HG02981 (cell line): ENCODE measurements around the gene NTNG1.

ENCODE experiments used
- ATAC-seq: cut with Tn5 transposase; IDR thresholded peaks from one replicate; pipeline ENCODE4 v1.9.1; 2021; ENCODE audit warnings: mild to moderate bottlenecking, moderate library complexity; ENCODE audit not compliant: unreplicated experiment

NTNG1 gene

DNA sequence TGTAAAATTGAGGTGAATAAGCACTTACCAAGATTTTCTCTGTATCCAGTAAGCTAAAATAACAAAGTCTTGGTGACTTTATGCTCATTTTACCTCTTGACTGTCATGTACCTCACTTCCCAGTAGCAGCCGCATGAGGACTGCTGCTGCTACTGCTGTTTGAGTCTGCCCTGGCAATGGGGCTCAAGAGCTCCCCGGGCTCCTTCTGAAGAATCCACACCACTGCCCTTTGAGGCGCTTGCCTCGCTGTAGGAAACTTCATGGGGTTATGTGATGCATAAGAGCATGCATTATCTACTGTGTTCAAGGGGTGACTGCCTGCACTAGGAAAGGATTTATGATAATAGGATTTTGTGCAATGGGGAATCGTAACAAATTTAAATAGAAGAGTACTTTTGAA lies 113.5 kb downstream of the NTNG1 start:
- no peak for ATAC-seq

DNA sequence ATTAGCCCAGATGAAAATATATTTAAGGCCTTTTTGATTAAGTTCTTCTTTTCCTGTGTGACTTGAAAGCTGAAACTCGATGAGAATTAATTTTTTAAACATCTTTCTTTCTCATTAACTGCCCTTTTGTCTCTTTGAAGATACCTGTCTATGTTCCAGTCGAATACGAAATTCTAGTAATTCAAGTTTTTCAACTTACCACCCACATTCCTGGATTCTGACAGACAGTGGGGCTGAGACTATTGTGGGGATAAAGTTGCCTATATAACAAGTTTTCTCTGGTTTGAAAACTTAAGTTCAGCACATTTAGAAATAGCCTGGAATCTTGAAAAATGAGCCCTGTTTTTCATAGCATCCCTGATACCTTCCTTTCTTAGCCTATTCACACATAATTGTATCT lies 114.6 kb downstream of the NTNG1 start:
- ATAC-seq, result no peak

DNA sequence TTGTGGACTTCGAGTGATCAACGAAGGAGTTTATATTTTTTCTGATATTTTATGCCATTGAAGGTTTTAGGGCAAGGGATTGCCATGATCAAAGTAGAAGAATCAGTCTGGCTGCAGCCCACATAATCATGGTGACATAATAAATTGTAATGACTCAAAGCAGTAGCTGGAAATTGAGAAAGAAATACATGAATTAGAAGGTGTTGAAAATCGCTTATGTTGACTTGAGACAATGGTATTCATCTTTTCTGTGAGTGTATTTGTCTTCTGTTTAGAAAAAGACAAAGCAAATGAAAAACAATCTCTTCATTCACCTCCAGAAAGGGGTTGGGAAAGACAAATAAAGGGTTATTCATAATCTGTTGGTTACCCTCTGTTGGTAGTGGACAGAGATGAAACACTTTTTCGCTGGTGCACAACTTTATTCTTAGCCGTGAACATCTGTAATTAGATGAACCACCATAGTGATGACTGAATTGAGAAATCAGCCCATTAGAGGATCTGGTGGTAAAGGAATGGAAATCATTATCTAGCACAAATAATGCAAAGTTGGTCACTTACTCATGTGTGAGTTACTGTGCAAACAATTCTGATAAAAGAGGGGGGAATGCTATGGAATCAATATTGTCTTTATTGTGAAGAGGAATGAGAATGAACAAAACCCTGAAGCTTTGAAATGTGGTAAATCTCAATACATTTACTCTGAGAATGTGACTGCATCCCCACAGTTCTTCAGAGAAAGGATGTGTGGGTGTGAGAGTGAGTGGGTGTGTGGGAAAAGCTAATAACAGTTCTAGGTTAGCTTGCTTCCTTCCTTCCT lies 121.8 kb downstream of the NTNG1 start:
- no peak for ATAC-seq

DNA sequence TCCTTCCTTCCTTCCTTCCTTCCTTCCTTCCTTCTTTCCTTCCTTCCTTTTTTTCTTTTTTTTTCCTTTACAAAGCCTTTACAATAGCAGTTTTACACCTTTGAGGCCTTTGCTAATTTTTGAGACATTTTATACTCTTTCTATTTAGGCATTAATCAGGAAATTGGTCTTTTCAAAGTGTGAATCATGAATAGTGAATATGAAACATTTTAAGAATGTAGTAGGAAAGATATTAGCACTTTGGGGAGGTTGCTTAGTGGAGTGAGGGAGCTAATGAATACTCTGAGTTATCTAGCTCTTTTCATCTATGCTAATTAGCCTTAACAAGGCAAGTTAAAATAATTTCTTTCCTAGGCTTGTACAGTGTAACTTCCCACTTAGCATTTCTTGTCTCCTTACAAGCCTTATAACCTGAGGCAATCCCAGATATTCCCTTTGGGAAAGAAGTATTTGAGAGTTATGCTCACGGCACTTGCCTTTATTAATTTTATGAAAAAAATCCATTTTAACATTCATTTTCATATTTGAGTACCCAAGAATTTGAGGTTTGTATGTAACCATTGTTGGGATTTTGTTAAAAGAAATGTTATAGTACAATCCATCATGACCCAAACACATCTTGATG lies 122.6 kb downstream of the NTNG1 start:
- ATAC-seq, result no peak

DNA sequence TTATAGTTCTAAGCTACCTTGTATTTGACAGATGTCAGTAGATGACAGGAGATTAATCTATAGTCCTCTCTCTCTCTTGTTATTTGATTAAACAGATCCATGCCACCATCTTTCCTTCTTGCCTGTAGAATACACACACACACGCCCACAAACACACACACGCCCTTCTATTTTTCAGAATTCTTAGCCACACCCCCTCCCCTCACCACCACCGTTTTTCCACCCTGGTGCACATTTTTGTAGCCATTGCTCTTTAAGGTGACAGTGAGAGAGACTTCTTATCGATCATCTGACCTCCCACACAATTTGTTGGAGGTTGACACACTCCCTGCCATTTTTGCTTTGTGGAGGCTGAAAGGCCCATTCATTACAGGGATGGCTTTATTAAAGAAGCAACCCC lies 123.2 kb downstream of the NTNG1 start:
- no peak for ATAC-seq

DNA sequence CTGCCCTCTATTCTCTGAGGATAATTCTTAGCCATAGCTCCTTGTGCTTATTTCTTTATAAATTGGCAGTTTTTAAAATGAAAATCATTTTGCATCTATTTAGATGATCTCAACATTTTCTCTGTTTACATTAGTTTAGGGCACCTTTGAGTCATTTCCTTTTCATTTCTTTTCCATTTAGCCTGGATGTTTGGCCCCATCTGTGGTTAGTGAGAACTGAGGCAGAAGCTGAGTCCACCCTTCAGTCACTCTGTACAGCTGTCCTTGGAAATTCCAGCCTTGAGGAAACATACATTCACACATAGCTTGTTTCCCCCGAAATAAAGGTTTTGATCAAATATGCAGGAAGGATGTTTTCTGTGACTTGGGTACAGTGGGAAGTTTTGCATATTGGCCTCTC lies 123.7 kb downstream of the NTNG1 start:
- no peak for ATAC-seq

DNA sequence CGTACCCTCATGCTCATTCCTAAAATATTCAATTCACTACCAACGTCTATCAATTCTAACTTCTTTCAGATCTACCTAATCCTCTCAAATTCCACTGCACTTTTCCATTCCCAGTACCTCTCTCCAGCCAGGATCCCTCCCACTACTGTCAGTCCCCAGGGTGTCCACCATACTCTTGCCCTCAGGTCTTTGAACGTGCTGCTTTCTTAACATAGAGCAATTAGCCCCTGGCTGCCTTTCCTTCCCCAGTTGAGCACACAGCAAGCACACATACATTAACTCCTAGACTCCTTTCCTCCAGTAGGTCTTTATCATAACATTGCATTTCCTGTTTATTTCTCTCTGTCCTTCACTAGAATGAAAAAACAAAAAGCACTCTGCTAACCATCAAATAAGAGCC lies 126.7 kb downstream of the NTNG1 start:
- no peak for ATAC-seq

DNA sequence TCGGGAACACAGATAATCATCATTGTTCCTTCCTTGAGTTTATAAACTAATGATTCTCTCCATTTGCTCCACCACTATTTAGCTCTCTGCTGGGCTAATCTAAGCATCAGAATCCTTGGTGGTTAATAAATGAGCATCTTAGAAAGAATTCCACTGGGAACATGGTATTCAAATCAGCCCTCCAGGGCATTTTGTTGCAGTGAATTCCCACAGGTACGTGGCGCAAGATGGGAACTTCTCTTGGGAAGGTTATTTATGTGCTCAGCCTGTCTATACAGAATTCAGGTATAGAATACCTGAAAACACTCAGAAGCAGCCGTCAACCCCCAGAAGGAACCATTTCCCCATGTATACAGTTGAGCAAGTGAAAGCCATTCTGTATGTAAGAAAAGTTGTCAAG lies 131.5 kb downstream of the NTNG1 start:
- ATAC-seq, result no peak

DNA sequence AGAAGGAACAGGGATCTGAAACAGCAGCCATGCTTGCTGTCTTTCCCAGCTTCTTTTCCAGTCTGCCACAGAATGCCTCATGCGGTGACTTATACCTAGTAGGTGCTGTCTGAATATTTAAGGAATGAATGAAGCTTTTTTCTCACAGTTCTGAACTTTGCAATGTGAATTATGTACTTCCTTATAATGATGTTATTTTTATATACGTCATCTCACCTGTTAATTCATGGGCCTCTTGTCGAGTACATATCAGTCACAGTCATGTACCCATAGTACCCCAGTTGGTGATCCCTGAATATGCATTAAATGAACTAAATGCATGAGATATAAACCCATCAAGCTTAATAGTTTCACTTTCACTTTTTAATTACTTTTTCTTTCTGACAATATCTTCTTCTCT lies 132.7 kb downstream of the NTNG1 start:
- no peak for ATAC-seq

DNA sequence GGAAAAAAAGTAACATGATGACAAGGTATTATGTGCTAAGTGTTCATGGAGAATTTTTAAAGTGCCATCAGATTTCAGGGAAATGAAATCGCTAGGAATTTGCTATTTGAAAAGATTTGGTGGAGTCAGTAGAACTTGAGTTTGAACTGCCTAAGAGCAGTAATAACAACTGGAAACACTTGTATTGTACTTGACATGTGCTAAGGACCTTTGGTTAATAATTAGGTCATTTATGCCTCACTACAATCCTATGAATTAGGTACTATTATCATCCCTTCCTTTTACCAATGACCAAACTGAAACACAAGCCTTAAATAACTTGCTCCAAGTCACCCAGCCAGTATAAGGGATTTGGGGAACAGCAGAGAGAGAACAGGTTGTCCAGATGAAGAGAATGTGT lies 133.4 kb downstream of the NTNG1 start:
- ATAC-seq, result no peak

DNA sequence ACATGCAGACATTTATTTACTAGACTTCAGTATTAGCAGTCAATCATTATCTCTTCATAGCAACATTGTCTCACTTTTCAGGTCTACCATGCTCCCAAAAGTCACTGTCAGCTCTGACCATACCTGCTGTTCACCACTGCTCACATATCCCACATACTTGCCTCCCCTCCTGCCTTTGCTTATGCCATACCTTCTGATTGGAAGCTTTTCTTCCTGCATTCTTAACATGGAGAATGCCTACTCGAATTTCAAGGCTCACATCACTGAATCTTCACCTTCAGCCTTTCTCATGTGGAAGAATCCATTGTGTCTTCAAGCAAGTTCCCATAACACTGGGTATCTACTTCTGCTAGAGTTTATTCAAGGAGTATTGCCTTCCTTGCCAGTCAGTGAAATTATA lies 135.4 kb downstream of the NTNG1 start:
- no peak for ATAC-seq

DNA sequence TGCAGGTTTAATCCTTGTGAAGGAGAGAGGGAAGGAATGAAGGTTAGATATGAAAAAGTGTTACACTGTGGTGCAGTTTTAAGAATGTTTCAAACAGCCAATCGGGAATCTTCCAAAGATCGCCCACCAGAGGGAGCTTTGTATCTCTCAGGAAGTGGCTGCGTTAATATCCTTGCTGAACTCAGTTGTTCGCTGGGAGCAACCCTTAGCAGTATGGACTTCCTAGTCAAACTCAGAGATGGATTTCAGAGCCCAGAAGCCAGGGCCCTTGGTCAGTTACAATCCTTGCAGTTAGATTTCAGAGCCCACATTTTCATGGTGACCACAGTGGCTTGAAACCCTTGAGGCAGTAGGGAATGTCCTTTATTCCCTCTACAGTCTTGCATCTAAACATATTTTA lies 136.2 kb downstream of the NTNG1 start:
- ATAC-seq, result no peak

DNA sequence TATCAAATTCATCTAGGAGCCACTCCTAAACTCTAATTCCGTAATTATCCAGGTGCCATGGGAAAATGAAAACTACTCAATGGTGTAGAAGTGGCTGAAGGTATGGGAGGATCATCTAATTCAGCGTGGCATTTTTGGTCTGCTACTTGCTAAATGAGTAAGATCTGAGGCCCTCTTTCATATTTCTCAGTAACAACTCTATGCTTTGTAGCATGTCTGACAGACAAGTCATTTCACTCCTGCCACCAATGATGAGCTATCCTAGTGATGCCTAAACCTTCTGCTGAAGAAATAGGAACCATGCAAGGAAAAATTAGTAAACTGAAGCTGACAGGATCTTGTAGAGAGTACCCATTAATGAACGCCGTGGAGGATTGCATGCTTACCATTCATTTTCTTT lies 145.3 kb downstream of the NTNG1 start:
- no peak for ATAC-seq

DNA sequence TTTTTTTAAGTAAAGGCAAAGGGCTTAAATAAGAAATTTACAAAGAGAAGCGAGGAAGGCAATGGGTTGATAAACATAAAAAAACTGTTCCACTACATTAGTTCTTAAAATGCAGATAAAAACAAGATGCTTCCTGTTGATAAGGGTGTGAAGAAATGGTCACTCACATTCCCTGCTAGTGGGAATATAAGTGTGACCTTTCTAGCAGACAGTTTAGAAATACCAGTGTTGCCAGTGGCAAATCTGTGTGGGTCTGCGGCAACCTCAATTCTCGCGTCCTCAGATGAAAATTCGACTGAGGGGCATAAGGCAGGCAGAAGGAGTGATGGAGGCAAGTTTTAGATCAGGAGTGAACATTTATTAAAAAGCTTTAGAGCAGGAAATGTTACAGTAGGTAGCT lies 151.1 kb downstream of the NTNG1 start:
- no peak for ATAC-seq

DNA sequence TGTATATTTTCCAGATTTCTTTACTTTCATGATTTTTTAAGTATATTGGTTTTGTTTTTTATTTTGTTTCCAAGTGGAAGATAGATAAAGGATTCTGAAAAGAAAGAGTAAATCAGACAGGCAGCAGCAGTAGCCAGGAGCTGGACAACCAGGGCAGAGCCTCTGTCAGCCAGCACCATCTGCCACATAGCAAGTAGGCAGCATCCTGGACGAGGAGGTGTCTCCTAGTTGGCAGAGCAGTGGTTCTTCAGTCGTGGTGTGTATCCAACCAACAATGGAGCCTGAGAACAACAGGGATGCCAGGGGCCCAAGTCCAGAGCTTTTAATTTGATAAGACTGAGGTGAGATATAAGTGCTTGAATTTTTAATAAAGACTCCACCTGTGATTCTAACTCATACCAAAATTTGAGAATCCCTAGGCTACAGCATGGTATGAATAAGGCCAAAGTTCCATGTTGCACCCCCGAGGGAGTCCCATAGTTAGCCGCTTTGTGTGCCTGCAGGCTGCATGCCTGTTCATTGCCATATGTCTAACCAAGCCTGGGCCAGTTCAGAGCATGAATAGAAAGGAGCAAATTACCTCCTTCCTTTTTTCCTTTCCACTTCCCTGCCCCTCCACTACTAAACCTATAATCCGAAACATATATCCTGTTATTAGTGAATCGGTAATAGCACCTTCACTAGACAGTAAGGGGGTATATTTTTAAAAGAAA lies 153.2 kb downstream of the NTNG1 start:
- no peak for ATAC-seq

DNA sequence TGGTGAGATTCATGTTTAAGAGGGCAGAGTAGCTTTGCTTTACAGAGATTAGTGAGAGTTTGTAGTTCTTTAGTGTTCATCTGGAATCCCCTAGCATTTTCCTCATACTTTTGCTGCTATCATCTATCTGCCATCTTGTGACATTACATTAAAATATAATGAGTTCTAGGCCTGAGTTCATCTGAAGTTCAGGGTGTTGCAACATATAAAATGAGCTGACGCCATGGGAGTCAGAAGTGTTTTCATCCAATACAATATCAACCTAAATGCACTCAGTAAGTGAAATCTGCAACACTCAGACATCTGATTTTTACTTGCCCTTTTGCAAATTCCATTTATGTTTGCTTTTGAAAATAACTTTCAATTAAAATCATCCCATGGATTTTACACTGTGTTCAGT lies 153.8 kb downstream of the NTNG1 start:
- ATAC-seq, result no peak

DNA sequence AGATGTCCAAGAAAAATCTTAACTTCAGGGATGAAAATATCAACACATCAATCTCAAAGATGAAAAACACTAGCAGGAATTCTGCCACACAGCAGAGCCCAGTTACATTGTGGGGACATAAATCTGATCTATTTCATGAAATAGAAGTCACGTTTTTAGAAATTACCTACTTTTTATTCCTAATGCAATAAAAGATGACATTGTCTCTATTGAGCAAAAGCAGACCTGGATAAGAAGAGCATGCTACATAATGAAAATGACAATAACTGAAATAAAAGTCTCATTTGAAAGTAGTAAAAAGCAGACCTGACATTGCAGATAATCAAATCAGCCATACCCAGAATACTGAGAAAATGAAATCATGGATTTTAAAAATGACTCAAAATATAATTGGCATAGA lies 156.8 kb downstream of the NTNG1 start:
- no peak for ATAC-seq

DNA sequence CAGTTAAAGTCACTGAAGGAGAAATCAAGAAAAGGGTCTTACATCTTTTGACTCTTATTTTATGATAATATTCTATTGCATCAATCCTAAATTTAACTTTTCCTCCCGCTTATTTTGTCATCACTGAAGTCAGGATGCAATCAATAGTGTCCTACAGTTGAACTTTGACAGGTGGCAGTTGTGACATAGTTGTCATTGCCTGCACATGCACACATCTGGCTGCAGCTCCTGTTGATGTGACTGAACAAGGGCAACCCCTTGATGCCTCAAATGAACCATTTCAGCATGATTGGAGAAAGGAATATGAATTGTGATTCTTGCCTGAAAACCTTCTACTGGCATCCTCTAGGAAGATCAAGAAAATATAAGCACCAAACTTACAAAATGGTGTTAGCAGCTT lies 157.7 kb downstream of the NTNG1 start:
- ATAC-seq, result no peak

DNA sequence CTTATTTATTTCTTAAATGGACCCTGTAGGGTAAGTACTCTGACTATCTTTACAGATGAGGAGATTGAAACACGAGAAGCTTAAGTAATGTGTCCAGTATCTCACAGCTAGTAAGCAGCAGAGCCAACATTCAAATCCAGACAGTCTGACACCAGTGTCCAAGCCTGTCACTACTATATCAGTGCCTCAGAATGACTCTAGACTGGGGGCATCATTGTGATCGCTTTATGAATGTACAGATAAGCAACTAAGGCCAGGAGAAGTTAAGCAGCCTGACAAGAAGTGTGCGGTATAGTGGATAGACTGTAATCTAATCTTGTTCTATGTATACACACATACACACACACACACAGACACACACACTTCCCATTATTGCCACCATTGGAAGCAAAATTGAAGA lies 158.7 kb downstream of the NTNG1 start:
- ATAC-seq, result no peak

DNA sequence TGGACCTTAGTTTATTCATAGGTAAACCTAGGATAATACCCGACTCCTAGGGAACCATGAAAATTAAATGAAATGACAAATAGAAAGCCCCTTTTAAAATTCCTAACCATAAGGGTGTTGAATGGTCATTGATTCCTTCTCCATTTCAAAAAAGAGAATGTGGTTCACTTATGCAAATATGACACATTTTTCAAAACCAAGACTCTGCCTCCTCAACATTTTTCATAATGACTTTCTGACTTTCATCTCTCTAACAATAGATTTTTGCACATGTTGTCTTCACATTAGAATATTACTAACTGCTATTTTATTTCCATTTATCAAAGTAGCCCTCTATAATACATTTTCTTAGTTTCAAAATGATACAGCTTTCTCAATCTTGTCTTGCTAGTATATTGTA lies 169.1 kb downstream of the NTNG1 start:
- no peak for ATAC-seq

DNA sequence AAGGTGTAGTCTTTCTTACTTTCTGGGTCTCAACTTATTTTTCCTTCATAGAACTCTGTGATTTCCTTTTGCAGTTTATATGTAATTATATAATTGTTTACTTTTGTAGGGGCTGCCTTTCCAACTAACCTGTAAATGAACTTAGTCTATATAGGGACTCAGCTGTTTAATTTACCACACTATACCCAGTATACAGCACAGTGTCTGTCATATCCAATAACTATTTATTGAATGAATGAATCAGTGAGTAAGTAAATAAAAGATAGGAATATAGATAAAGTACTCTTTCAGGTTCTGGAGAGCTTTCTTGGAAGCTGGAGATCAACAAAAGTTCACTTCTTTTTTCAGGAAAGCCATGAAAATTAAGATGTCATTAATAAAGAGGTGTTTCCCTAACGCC lies 174.8 kb downstream of the NTNG1 start:
- ATAC-seq, result no peak

DNA sequence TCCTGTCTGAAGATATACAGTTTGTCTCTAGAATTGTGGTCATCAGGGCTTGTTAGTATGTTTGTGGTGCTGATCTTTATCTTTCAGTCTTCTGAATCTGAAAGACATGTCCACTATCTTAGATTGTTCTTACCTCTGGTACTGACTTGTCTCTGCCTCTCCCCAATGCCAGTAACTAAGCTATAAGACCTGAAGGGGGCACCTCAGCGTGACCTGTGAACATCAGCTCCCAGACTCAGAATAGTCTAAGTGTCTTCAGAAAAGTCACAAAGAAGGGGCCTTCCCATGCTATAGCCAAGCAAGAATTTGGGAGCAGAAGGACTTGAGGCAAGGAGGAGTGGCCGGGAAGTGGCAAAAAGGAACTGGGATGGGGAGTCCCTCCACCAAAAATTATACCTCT lies 178.1 kb downstream of the NTNG1 start:
- no peak for ATAC-seq
